HEK293 (cell line): Measurements from ENCODE around the gene PWP1.

ENCODE experiments used
- CTCF ChIA-PET: fragments of 350-600 bp; formaldehyde crosslinking; extraction: SDS; loops from one replicate; lab custom pipeline; 2021; ENCODE audit warnings: antibody characterized with exemption; lab: Yijun Ruan, JAX
- POLR2A ChIA-PET: fragments of 300-600 bp; formaldehyde crosslinking; extraction: SDS; loops from one replicate; lab custom pipeline; 2020; ENCODE audit warnings: antibody characterized with exemption, inconsistent platforms; lab: Yijun Ruan, JAX
- H3K27ac ChIP-seq: fragments of 200-500 bp; sonication (Bioruptor generic); 2 replicates; pipeline ENCODE4 v1.5.1; 2014; ENCODE audit warnings: low read depth, low read length, control low read depth, inconsistent platforms; ENCODE audit errors: extremely low read depth
- H3K36me3 ChIP-seq, 2 experiments: fragments of 200-500 bp in 1 of 2; sonication (Bioruptor generic) in 1 of 2; 1 replicate in 1 of 2; 2 replicates in 1 of 2; pipeline ENCODE4 v1.5.1; 2014 to 2017; ENCODE audit warnings: inconsistent platforms in 2 of 2, low read length in 2 of 2; ENCODE audit not compliant: control insufficient read depth in 2 of 2, insufficient read depth in 1 of 2
- H3K4me1 ChIP-seq: fragments of 200-500 bp; sonication (Bioruptor generic); 2 replicates; pipeline ENCODE4 v1.5.1; 2014; ENCODE audit warnings: mild to moderate bottlenecking, low read length, inconsistent platforms; ENCODE audit not compliant: control insufficient read depth, insufficient read depth
- H3K4me3 ChIP-seq: 2 replicates; pipeline ENCODE4 v1.5.1; 2011; ENCODE audit warnings: low read depth, mild to moderate bottlenecking, control low read depth, low read length, moderate library complexity
- H3K9me3 ChIP-seq: fragments of 200-500 bp; sonication (Bioruptor generic); 2 replicates; pipeline ENCODE4 v1.5.1; 2014; ENCODE audit warnings: low read depth, low read length, inconsistent platforms; ENCODE audit not compliant: control insufficient read depth, insufficient read depth
- AEBP2 ChIP-seq: fragments of 450-650 bp; formaldehyde crosslinking; IDR thresholded peaks from 2 replicates; pipeline ENCODE4 v1.5.1; 2016; ENCODE audit warnings: missing biosample characterization, missing genetic modification characterization, borderline replicate concordance
- HOXA7 ChIP-seq: sonication (generic); formaldehyde crosslinking; IDR thresholded peaks from 2 replicates; pipeline ENCODE4 v1.8.1; 2022; ENCODE audit warnings: missing genetic modification reagents, borderline replicate concordance
- KLF7 ChIP-seq: fragments of 450-650 bp; formaldehyde crosslinking; IDR thresholded peaks from 2 replicates; pipeline ENCODE4 v1.5.1; 2016; ENCODE audit warnings: missing biosample characterization, missing genetic modification characterization, borderline replicate concordance
- MEIS1 ChIP-seq: sonication (generic); formaldehyde crosslinking; IDR thresholded peaks from 2 replicates; pipeline ENCODE4 v1.8.1; 2022; ENCODE audit warnings: missing genetic modification reagents, mild to moderate bottlenecking, borderline replicate concordance
- YY1 ChIP-seq: fragments of 450-650 bp; formaldehyde crosslinking; IDR thresholded peaks from 2 replicates; pipeline ENCODE4 v1.5.1; 2018; ENCODE audit warnings: missing biosample characterization, missing genetic modification characterization
- YY2 ChIP-seq: fragments of 450-650 bp; formaldehyde crosslinking; IDR thresholded peaks from 2 replicates; pipeline ENCODE4 v1.5.1; 2016; ENCODE audit warnings: missing biosample characterization, missing genetic modification characterization
- ZFP69B ChIP-seq: fragments of 450-650 bp; formaldehyde crosslinking; IDR thresholded peaks from 2 replicates; pipeline ENCODE4 v1.5.1; 2016; ENCODE audit warnings: missing biosample characterization, missing genetic modification characterization
- ZNF16 ChIP-seq: fragments of 450-650 bp; formaldehyde crosslinking; IDR thresholded peaks from 2 replicates; pipeline ENCODE4 v1.5.1; 2016; ENCODE audit warnings: low read depth, missing biosample characterization, missing genetic modification characterization
- ZNF223 ChIP-seq: fragments of 450-650 bp; formaldehyde crosslinking; IDR thresholded peaks from 2 replicates; pipeline ENCODE4 v1.5.1; 2016; ENCODE audit warnings: missing biosample characterization, missing genetic modification characterization
- ZNF350 ChIP-seq: fragments of 450-650 bp; formaldehyde crosslinking; IDR thresholded peaks from 2 replicates; pipeline ENCODE4 v1.5.0; 2017; ENCODE audit warnings: missing biosample characterization, mild to moderate bottlenecking, missing genetic modification characterization
- ZNF426 ChIP-seq: fragments of 450-650 bp; formaldehyde crosslinking; IDR thresholded peaks from 2 replicates; pipeline ENCODE4 v1.5.1; 2017; ENCODE audit warnings: missing biosample characterization, missing genetic modification characterization, mild to moderate bottlenecking, inconsistent platforms, moderate library complexity
- ZNF433 ChIP-seq: fragments of 450-650 bp; formaldehyde crosslinking; IDR thresholded peaks from 2 replicates; pipeline ENCODE4 v1.5.1; 2016; ENCODE audit warnings: missing biosample characterization, missing genetic modification characterization, low read depth
- ZNF514 ChIP-seq: fragments of 450-650 bp; formaldehyde crosslinking; IDR thresholded peaks from 2 replicates; pipeline ENCODE4 v1.5.1; 2016; ENCODE audit warnings: missing biosample characterization, missing genetic modification characterization
- ZNF600 ChIP-seq: fragments of 450-650 bp; formaldehyde crosslinking; IDR thresholded peaks from 2 replicates; pipeline ENCODE4 v1.5.1; 2016; ENCODE audit warnings: missing biosample characterization, missing genetic modification characterization
- ZNF658 ChIP-seq: fragments of 450-650 bp; formaldehyde crosslinking; IDR thresholded peaks from 2 replicates; pipeline ENCODE4; 2016; ENCODE audit warnings: missing biosample characterization, missing genetic modification characterization
- ZNF670 ChIP-seq: fragments of 450-650 bp; formaldehyde crosslinking; IDR thresholded peaks from 2 replicates; pipeline ENCODE4 v1.5.1; 2016; ENCODE audit warnings: missing biosample characterization, missing genetic modification characterization, low read depth
- ZNF792 ChIP-seq: fragments of 450-650 bp; formaldehyde crosslinking; IDR thresholded peaks from 2 replicates; pipeline ENCODE4 v1.5.1; 2016; ENCODE audit warnings: missing biosample characterization, missing genetic modification characterization
- ZSCAN30 ChIP-seq: fragments of 450-650 bp; IDR thresholded peaks from 2 replicates; pipeline ENCODE4 v1.5.1; 2018; ENCODE audit warnings: missing biosample characterization, mild to moderate bottlenecking, missing genetic modification characterization, moderate library complexity
- TF ChIP-seq, protein P1 (sequence below): fragments of 450-650 bp; formaldehyde crosslinking; IDR thresholded peaks from 2 replicates; pipeline ENCODE4 v1.5.1; 2016; ENCODE audit warnings: missing biosample characterization, missing genetic modification characterization
- TF ChIP-seq, protein P2 (sequence below): fragments of 450-650 bp; formaldehyde crosslinking; IDR thresholded peaks from 2 replicates; pipeline ENCODE4 v1.5.1; 2016; ENCODE audit warnings: missing biosample characterization, missing genetic modification characterization
- TF ChIP-seq, protein P3 (sequence below): sonication (generic); formaldehyde crosslinking; IDR thresholded peaks from 2 replicates; pipeline ENCODE4 v1.8.1; 2022; ENCODE audit warnings: mild to moderate bottlenecking, moderate library complexity, missing genetic modification reagents

Gene PWP1

DNA sequence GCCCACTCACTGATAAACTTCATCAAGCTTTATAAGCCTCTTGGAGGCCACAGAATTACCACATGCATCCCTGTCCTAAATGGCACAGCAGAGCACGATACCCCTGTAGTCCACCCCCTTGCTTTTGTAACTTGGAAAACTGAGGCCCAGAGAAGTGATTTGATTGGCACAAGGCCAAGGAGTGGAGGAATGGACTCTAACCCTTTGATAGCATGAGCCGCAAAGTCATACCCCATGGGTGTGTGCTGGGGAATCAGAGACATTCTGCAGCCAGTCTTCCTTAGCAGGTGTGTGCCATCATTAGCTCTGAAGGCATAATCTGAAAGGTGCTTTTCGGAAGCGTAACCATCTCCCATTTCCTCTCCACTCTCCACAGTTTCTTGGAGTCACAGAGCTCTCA is 28.5 kb upstream of the PWP1 start:
- CTCF ChIA-PET = interaction anchor here (0.9 to 1.7 kb wide), 3 partner anchors 10 to 21 kb away, joined by 3 to 10 read pairs (median 3); no protein-coding TSS in a partner anchor
- no peak overlapping the region for H3K27ac ChIP-seq
- TF ChIP-seq ZNF350 (tag by site-specific recombination) = no peak
- TF ChIP-seq ZNF514 = no peak
- no peak for TF ChIP-seq KLF7 (tag by site-specific recombination)
- TF ChIP-seq YY2 = no peak
- TF ChIP-seq ZNF223 = no peak
- TF ChIP-seq ZNF658 (tag by site-specific recombination) = no peak
- TF ChIP-seq ZFP69B = no peak
- TF ChIP-seq ZNF16 (tag by site-specific recombination) = no peak
- TF ChIP-seq YY1 (tag by site-specific recombination) = no peak
- TF ChIP-seq, protein P1, sequence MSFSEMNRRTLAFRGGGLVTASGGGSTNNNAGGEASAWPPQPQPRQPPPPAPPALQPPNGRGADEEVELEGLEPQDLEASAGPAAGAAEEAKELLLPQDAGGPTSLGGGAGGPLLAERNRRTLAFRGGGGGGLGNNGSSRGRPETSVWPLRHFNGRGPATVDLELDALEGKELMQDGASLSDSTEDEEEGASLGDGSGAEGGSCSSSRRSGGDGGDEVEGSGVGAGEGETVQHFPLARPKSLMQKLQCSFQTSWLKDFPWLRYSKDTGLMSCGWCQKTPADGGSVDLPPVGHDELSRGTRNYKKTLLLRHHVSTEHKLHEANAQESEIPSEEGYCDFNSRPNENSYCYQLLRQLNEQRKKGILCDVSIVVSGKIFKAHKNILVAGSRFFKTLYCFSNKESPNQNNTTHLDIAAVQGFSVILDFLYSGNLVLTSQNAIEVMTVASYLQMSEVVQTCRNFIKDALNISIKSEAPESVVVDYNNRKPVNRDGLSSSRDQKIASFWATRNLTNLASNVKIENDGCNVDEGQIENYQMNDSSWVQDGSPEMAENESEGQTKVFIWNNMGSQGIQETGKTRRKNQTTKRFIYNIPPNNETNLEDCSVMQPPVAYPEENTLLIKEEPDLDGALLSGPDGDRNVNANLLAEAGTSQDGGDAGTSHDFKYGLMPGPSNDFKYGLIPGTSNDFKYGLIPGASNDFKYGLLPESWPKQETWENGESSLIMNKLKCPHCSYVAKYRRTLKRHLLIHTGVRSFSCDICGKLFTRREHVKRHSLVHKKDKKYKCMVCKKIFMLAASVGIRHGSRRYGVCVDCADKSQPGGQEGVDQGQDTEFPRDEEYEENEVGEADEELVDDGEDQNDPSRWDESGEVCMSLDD (tag by site-specific recombination) = no peak
- TF ChIP-seq ZNF433 (tag by site-specific recombination) = no peak
- no peak for TF ChIP-seq MEIS1 (CRISPR knock-in tag)
- no peak for TF ChIP-seq AEBP2
- no peak for TF ChIP-seq ZNF792
- no peak for TF ChIP-seq ZNF426
- TF ChIP-seq HOXA7 (CRISPR knock-in tag) = no peak
- no peak for TF ChIP-seq ZNF670 (tag by site-specific recombination)
- H3K9me3 ChIP-seq = no peaks in the 10 kb centered on the region
- no peaks in the 10 kb centered on the region for H3K4me1 ChIP-seq
- POLR2A ChIA-PET = no interaction called here
- H3K36me3 ChIP-seq = no peaks in the 10 kb centered on the region
- H3K4me3 ChIP-seq = no peak overlapping the region

- ChIA-PET POLR2A (no interaction called here), CTCF (interaction anchor here (0.6 to 1.4 kb wide), 3 partner anchors 10 to 219 kb away, joined by 3 read pairs; no protein-coding TSS in a partner anchor)
- TF ChIP-seq ZSCAN30 (tag by site-specific recombination) (no peak), ZNF600 (tag by site-specific recombination) (no peak)
- TF ChIP-seq, protein P2, sequence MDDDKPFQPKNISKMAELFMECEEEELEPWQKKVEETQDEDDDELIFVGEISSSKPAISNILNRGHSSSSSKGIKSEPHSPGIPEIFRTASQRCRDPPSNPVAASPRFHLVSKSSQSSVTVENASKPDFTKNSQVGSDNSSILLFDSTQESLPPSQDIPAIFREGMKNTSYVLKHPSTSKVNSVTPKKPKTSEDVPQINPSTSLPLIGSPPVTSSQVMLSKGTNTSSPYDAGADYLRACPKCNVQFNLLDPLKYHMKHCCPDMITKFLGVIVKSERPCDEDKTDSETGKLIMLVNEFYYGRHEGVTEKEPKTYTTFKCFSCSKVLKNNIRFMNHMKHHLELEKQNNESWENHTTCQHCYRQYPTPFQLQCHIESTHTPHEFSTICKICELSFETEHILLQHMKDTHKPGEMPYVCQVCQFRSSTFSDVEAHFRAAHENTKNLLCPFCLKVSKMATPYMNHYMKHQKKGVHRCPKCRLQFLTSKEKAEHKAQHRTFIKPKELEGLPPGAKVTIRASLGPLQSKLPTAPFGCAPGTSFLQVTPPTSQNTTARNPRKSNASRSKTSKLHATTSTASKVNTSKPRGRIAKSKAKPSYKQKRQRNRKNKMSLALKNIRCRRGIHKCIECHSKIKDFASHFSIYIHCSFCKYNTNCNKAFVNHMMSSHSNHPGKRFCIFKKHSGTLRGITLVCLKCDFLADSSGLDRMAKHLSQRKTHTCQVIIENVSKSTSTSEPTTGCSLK = no peak
- TF ChIP-seq, protein P3, sequence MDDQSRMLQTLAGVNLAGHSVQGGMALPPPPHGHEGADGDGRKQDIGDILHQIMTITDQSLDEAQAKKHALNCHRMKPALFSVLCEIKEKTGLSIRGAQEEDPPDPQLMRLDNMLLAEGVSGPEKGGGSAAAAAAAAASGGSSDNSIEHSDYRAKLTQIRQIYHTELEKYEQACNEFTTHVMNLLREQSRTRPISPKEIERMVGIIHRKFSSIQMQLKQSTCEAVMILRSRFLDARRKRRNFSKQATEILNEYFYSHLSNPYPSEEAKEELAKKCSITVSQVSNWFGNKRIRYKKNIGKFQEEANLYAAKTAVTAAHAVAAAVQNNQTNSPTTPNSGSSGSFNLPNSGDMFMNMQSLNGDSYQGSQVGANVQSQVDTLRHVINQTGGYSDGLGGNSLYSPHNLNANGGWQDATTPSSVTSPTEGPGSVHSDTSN = no peak
- TF ChIP-seq, all 188 proteins: peak for 0
Observed at GRCh38 chr12:107657621-107658020, 28.0 kb upstream of the PWP1 start.

More at GRCh38 chr12:107657621-107658020, 28.0 kb upstream of the PWP1 start:
- no peaks in the 10 kb centered on the region for H3K4me1 ChIP-seq
- H3K36me3 ChIP-seq = no peaks in the 10 kb centered on the region
- H3K4me3 ChIP-seq = no peak overlapping the region
- H3K27ac ChIP-seq = no peak overlapping the region
- H3K9me3 ChIP-seq = no peaks in the 10 kb centered on the region
